ENCODE results near the gene CIROP.

DNA sequence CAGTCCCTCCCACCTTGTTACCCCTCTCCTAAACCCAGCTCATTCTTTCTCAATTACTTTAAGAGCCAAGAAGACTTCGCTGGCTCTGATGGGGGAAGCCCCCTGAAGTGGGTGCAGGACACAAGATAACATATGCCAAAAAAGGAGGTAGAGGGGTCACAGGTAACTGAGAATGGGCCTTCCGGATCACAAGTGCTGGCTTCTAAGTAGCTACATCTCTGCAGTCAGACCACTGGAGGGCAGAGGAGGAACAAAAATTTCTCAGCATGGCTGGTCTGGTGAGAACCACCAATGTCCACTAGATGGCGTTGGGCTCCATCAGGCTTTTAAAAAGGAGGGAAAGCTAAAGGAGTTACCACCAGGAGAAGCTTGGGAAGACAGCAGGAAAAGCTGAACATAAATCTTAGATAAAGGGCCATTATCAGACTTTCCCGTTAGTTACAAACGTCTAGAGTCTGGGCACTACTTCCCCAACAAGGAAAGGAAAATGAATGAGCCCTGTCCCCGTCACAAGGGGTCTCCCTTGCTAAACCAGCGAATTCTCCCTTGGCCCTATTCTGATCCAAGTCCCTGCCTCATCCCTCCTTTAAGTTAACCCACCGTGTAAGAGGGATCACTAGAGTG is 35.9 kb downstream of the CIROP start:
- no peak for TF ChIP-seq EZH2phosphoT487 (IDR thresholded peaks at IDR 0.05; ENCODE audit: low read depth, severe bottlenecking, unreplicated experiment)
- TF ChIP-seq, protein P1, sequence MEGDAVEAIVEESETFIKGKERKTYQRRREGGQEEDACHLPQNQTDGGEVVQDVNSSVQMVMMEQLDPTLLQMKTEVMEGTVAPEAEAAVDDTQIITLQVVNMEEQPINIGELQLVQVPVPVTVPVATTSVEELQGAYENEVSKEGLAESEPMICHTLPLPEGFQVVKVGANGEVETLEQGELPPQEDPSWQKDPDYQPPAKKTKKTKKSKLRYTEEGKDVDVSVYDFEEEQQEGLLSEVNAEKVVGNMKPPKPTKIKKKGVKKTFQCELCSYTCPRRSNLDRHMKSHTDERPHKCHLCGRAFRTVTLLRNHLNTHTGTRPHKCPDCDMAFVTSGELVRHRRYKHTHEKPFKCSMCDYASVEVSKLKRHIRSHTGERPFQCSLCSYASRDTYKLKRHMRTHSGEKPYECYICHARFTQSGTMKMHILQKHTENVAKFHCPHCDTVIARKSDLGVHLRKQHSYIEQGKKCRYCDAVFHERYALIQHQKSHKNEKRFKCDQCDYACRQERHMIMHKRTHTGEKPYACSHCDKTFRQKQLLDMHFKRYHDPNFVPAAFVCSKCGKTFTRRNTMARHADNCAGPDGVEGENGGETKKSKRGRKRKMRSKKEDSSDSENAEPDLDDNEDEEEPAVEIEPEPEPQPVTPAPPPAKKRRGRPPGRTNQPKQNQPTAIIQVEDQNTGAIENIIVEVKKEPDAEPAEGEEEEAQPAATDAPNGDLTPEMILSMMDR (IDR thresholded peaks at IDR 0.05; ENCODE audit: poor library complexity), result peak; percentile 100
